GM19035 (cell line): ENCODE data around the gene CRYGD.
"Not testable (repeated sequence)": the region's sequence is repeated elsewhere in the genome, so short reads cannot be mapped to it uniquely, and the experiment has no call there.

Experiments used
- ATAC-seq: cut with Tn5 transposase; IDR thresholded peaks from one replicate; pipeline ENCODE4 v1.9.1; 2021; ENCODE audit not compliant: unreplicated experiment

Gene CRYGD

GRCh38 chr2:208130712-208131110 lies 6.4 kb upstream of the CRYGD start:
- ATAC-seq: no peak

- no peak for ATAC-seq
Observed at GRCh38 chr2:208129744-208130711, 5.7 kb upstream of the CRYGD start, which contains the start of gene CRYGC. Gene CRYGC (minus strand): TSS chr2:208129828. CDS start chr2:208129792, 36 bp downstream.

GRCh38 chr2:208128136-208128535 lies 3.8 kb upstream of the CRYGD start:
- ATAC-seq: no peak

GRCh38 chr2:208127090-208127489 lies 2.8 kb upstream of the CRYGD start:
- ATAC-seq: no peak

- no peak for ATAC-seq
Observed at GRCh38 chr2:208125251-208125650, 927 bp upstream of the CRYGD start.

GRCh38 chr2:208122248-208122647 lies 2.1 kb downstream of the CRYGD start:
- ATAC-seq: no peak

- no peak for ATAC-seq
Observed at GRCh38 chr2:208118918-208119317, 5.4 kb downstream of the CRYGD start.

- ATAC-seq: not testable (repeated sequence)
Observed at GRCh38 chr2:208117390-208117789, 6.9 kb downstream of the CRYGD start.

- no peak for ATAC-seq
Observed at GRCh38 chr2:208112969-208113368, 11.4 kb downstream of the CRYGD start.

- ATAC-seq: not testable (repeated sequence)
Observed at GRCh38 chr2:208112273-208112745, 12.0 kb downstream of the CRYGD start.

- no peak for ATAC-seq
Observed at GRCh38 chr2:208103616-208104015, 20.7 kb downstream of the CRYGD start.

GRCh38 chr2:208101716-208102631 lies 22.4 kb downstream of the CRYGD start:
- no peak for ATAC-seq

GRCh38 chr2:208099682-208100470 lies 24.4 kb downstream of the CRYGD start:
- ATAC-seq: no peak

- not testable (repeated sequence) for ATAC-seq
Observed at GRCh38 chr2:208098701-208099100, 25.6 kb downstream of the CRYGD start.

- no peak for ATAC-seq
Observed at GRCh38 chr2:208098267-208098666, 26.1 kb downstream of the CRYGD start.

GRCh38 chr2:208097801-208098200 lies 26.5 kb downstream of the CRYGD start:
- ATAC-seq: no peak

- no peak for ATAC-seq
Observed at GRCh38 chr2:208097313-208097712, 27.0 kb downstream of the CRYGD start.

- ATAC-seq: no peak
Observed at GRCh38 chr2:208096080-208096479, 28.2 kb downstream of the CRYGD start.

GRCh38 chr2:208093128-208093527 lies 31.2 kb downstream of the CRYGD start:
- ATAC-seq: no peak

GRCh38 chr2:208092093-208092832 lies 32.1 kb downstream of the CRYGD start:
- ATAC-seq: no peak
